ENCODE measurements around the gene SMYD2.

Gene SMYD2

GRCh38 chr1:214241060-214241459 is 39.9 kb upstream of the SMYD2 start:
- TF ChIP-seq POLR2AphosphoS5 (IDR thresholded peaks at IDR 0.05; ENCODE audit: low read depth, low read length) (no peak), SIN3A (IDR thresholded peaks at IDR 0.05; ENCODE audit: borderline replicate concordance, insufficient read depth, low read length) (no peak), FOXP2 (optimal IDR thresholded peaks at IDR 0.05; ENCODE audit: borderline replicate concordance, extremely low read depth, extremely low read length, insufficient read depth) (no peak), TAF1 (IDR thresholded peaks at IDR 0.05; ENCODE audit: borderline replicate concordance, insufficient read depth, low read length) (no peak)
- TF ChIP-seq, protein P1, sequence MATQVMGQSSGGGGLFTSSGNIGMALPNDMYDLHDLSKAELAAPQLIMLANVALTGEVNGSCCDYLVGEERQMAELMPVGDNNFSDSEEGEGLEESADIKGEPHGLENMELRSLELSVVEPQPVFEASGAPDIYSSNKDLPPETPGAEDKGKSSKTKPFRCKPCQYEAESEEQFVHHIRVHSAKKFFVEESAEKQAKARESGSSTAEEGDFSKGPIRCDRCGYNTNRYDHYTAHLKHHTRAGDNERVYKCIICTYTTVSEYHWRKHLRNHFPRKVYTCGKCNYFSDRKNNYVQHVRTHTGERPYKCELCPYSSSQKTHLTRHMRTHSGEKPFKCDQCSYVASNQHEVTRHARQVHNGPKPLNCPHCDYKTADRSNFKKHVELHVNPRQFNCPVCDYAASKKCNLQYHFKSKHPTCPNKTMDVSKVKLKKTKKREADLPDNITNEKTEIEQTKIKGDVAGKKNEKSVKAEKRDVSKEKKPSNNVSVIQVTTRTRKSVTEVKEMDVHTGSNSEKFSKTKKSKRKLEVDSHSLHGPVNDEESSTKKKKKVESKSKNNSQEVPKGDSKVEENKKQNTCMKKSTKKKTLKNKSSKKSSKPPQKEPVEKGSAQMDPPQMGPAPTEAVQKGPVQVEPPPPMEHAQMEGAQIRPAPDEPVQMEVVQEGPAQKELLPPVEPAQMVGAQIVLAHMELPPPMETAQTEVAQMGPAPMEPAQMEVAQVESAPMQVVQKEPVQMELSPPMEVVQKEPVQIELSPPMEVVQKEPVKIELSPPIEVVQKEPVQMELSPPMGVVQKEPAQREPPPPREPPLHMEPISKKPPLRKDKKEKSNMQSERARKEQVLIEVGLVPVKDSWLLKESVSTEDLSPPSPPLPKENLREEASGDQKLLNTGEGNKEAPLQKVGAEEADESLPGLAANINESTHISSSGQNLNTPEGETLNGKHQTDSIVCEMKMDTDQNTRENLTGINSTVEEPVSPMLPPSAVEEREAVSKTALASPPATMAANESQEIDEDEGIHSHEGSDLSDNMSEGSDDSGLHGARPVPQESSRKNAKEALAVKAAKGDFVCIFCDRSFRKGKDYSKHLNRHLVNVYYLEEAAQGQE (IDR thresholded peaks at IDR 0.05; ENCODE audit: insufficient read depth in 1 of 2, low read depth in 2 of 2, low read length in 2 of 2): no peak

DNA sequence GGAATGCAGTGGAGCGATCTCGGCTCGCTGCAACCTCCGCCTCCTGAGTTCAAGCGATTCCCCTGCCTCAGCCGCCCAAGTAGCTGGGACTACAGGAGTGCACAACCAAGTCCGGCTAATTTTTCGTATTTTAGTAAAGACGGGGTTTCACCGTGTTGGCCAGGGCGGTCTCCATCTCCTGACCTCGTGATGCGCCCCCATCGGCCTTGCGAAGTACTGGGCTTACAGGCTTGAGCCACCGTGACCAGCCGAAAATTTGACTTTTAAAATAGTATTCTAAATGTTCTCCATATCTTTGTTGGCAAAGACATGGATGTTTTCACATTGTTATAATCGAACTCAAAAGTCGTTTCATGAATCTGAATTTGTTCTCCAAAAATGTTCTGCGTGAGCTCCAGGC is 36.7 kb upstream of the SMYD2 start:
- no peak for TF ChIP-seq TAF1 (IDR thresholded peaks at IDR 0.05; ENCODE audit: borderline replicate concordance, insufficient read depth, low read length)
- TF ChIP-seq, protein P1 (IDR thresholded peaks at IDR 0.05; ENCODE audit: insufficient read depth in 1 of 2, low read depth in 2 of 2, low read length in 2 of 2): no peak
- no peak for TF ChIP-seq SIN3A (IDR thresholded peaks at IDR 0.05; ENCODE audit: borderline replicate concordance, insufficient read depth, low read length)
- no peak for TF ChIP-seq POLR2AphosphoS5 (IDR thresholded peaks at IDR 0.05; ENCODE audit: low read depth, low read length)
- no peak for TF ChIP-seq FOXP2 (optimal IDR thresholded peaks at IDR 0.05; ENCODE audit: borderline replicate concordance, extremely low read depth, extremely low read length, insufficient read depth)

- TF ChIP-seq TAF1 (IDR thresholded peaks at IDR 0.05; ENCODE audit: borderline replicate concordance, insufficient read depth, low read length): no peak
- no peak for TF ChIP-seq FOXP2 (optimal IDR thresholded peaks at IDR 0.05; ENCODE audit: borderline replicate concordance, extremely low read depth, extremely low read length, insufficient read depth)
- TF ChIP-seq, protein P1 (IDR thresholded peaks at IDR 0.05; ENCODE audit: insufficient read depth in 1 of 2, low read depth in 2 of 2, low read length in 2 of 2): no peak
- no peak for TF ChIP-seq POLR2AphosphoS5 (IDR thresholded peaks at IDR 0.05; ENCODE audit: low read depth, low read length)
These were observed 36.1 kb upstream of the SMYD2 start for GRCh38 chr1:214244841-214245240.

DNA sequence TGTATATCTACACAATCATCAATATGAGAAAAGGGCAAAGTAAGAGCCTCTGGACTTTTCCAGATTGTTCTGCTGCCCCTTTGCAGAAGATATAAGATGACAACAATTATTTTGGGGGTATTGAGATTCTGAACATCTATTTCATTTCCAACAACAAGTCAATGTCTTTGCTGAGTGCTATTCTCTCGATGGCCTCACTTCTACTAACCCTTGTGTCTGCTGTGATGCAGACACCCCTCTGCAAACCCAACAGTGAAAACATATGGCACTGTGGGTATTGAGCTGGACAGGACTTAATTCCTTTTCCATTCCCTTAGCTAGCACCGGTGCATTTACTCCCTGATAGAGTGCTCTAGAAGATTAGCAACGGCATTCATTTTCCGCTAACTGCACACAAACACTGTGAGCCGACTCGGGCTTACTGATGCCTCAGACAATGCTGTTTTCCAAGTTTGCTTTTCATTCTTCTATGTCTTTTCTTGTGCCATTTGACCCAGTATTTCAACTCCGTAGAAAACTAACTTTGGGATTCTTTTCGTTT is 33.4 kb upstream of the SMYD2 start:
- no peak for TF ChIP-seq FOXP2 (optimal IDR thresholded peaks at IDR 0.05; ENCODE audit: borderline replicate concordance, extremely low read depth, extremely low read length, insufficient read depth)
- TF ChIP-seq POLR2AphosphoS5 (IDR thresholded peaks at IDR 0.05; ENCODE audit: low read depth, low read length): no peak
- no peak for TF ChIP-seq SIN3A (IDR thresholded peaks at IDR 0.05; ENCODE audit: borderline replicate concordance, insufficient read depth, low read length)
- no peak for TF ChIP-seq TAF1 (IDR thresholded peaks at IDR 0.05; ENCODE audit: borderline replicate concordance, insufficient read depth, low read length)
- TF ChIP-seq, protein P1 (IDR thresholded peaks at IDR 0.05; ENCODE audit: insufficient read depth in 1 of 2, low read depth in 2 of 2, low read length in 2 of 2): no peak
